K562 (cell line): ENCODE measurements around the gene MBNL1. TPM values are rescaled to one million over a fixed set of nuclear protein-coding genes. Genes with fewer than 3 reads are reported as not detected.

Source experiments
- ATAC-seq: fragments of 200-7000 bp; cut with Tn5 transposase; 3 replicates; pipeline ENCODE4 v1.9.1; 2020; ENCODE audit warnings: moderate library complexity
- BruUV-seq: library from RNA; stranded (reverse); fragments of 400-500 nt; replicated peaks from 2 replicates; lab custom pipeline; 2021; lab: Mats Ljungman, UMichigan
- CTCF ChIA-PET: fragments of 300-600 bp; formaldehyde crosslinking; extraction: SDS; loops from one replicate; lab custom pipeline; 2021; ENCODE audit warnings: low intra/inter-chr PET ratio; lab: Yijun Ruan, JAX
- POLR2A ChIA-PET: fragments of 300-600, 350-650 bp; sonication (Branson Sonifier 250); formaldehyde crosslinking; extraction: SDS; loops from one replicate; lab custom pipeline; 2021; ENCODE audit warnings: antibody characterized with exemption, inconsistent platforms; lab: Yijun Ruan, JAX
- DNase-seq, 4 experiments: peaks; one replicate each; pipeline versions ENCODE4 v3.0.0 to v3.0.0-alpha.2; 2011 to 2018; ENCODE audit warnings: low spot score in 3 of 4, mixed read lengths in 3 of 4; ENCODE audit errors: extremely low read depth in 1 of 4
- FAIRE-seq: peaks from 2 replicates; lab custom pipeline; 2011; peaks lifted over from hg19 to GRCh38; lab: Jason Lieb, UNC
- H2AFZ ChIP-seq: 2 replicates; pipeline ENCODE4 v1.6.0; 2011; ENCODE audit warnings: low read depth, low read length, control low read depth, inconsistent platforms
- H3K27ac ChIP-seq: fragments of 200-600 bp; 3 replicates; pipeline ENCODE4 v1.8.0; 2011; ENCODE audit warnings: low read depth, mild to moderate bottlenecking, control low read depth, inconsistent platforms, low read length, moderate library complexity, mixed read lengths; ENCODE audit errors: extremely low read depth
- H3K27me3 ChIP-seq, 2 experiments: fragments of 300-600 bp in 1 of 2; 2 replicates in 1 of 2; 3 replicates in 1 of 2; pipeline versions ENCODE4 v1.6.0 to v1.8.0; 2011; ENCODE audit warnings: inconsistent platforms in 2 of 2, low read length in 2 of 2, mild to moderate bottlenecking in 1 of 2, mixed read lengths in 1 of 2, moderate library complexity in 1 of 2; ENCODE audit not compliant: control insufficient read depth in 2 of 2, insufficient read depth in 2 of 2
- H3K36me3 ChIP-seq: fragments of 300-600 bp; 3 replicates; pipeline ENCODE4 v1.8.0; 2011; ENCODE audit warnings: mild to moderate bottlenecking, low read length, inconsistent platforms; ENCODE audit not compliant: control insufficient read depth, insufficient read depth
- H3K4me1 ChIP-seq, 2 experiments: fragments of 200-600 bp in 1 of 2; replicated peaks in 1 of 2; 2 replicates in 1 of 2; 3 replicates in 1 of 2; pipeline versions ENCODE4 v1.5.1 to v1.8.0; 2011; ENCODE audit warnings: inconsistent platforms in 2 of 2, low read length in 2 of 2, mild to moderate bottlenecking in 1 of 2, mixed read lengths in 1 of 2, moderate library complexity in 1 of 2; ENCODE audit not compliant: control insufficient read depth in 2 of 2, insufficient read depth in 2 of 2
- H3K4me2 ChIP-seq: 2 replicates; pipeline ENCODE4 v1.6.1; 2011; ENCODE audit warnings: low read length, control low read depth, inconsistent platforms, mixed read lengths; ENCODE audit not compliant: insufficient read depth
- H3K4me3 ChIP-seq: fragments of 200-600 bp; sonication (generic), shearing (Covaris generic); 2 replicates; pipeline ENCODE4 v1.5.1; 2016; ENCODE audit warnings: control low read depth, inconsistent platforms
- H3K79me2 ChIP-seq: fragments of 200-600 bp; 3 replicates; pipeline ENCODE4 v1.8.0; 2011; ENCODE audit warnings: low read length, inconsistent platforms; ENCODE audit not compliant: control insufficient read depth, insufficient read depth
- H3K9ac ChIP-seq, 2 experiments: 2 replicates each; pipeline versions ENCODE4 v1.6.0 to v1.6.1; 2011; ENCODE audit warnings: low read depth in 2 of 2, low read length in 2 of 2, control low read depth in 1 of 2, inconsistent platforms in 1 of 2, mild to moderate bottlenecking in 1 of 2, mixed read lengths in 1 of 2; ENCODE audit not compliant: insufficient read depth in 1 of 2
- H3K9me1 ChIP-seq: one replicate; pipeline ENCODE4 v1.6.0; 2011; ENCODE audit warnings: inconsistent platforms, mild to moderate bottlenecking, low read length, moderate library complexity; ENCODE audit not compliant: control insufficient read depth, insufficient read depth
- H3K9me3 ChIP-seq: replicated peaks from 2 replicates; pipeline ENCODE4 v1.5.1; 2011; ENCODE audit warnings: low read depth, low read length, inconsistent platforms; ENCODE audit not compliant: control insufficient read depth, insufficient read depth
- H4K20me1 ChIP-seq: replicated peaks from 2 replicates; pipeline ENCODE4 v1.6.1; 2011; ENCODE audit warnings: low read length, inconsistent platforms, mixed read lengths; ENCODE audit not compliant: control insufficient read depth, insufficient read depth
- AFF4 ChIP-seq: sonication (generic); formaldehyde crosslinking; IDR thresholded peaks from 2 replicates; pipeline ENCODE4 v1.8.0; 2023; ENCODE audit warnings: mild to moderate bottlenecking, missing genetic modification reagents
- KLF1 ChIP-seq: fragments of 450-650 bp; IDR thresholded peaks from 2 replicates; pipeline ENCODE4 v1.6.1; 2016; ENCODE audit warnings: missing genetic modification characterization, missing compliant biosample characterization
- MCM7 ChIP-seq, 2 experiments: fragments of 450-650 bp; IDR thresholded peaks; 2 replicates each; pipeline ENCODE4 v1.6.1; 2016 to 2018
- NCOA2 ChIP-seq, 2 experiments: fragments of 450-650 bp; IDR thresholded peaks; 2 replicates each; pipeline ENCODE4 v1.6.1; 2018; ENCODE audit warnings: mild to moderate bottlenecking in 2 of 2, moderate library complexity in 1 of 2; ENCODE audit not compliant: partially characterized antibody in 2 of 2
- RCOR1 ChIP-seq, 2 experiments: IDR thresholded peaks; 2 replicates each; pipeline ENCODE4 v1.6.1; 2012; ENCODE audit warnings: low read depth in 2 of 2, low read length in 2 of 2, borderline replicate concordance in 1 of 2, improper control_type of control experiment in 1 of 2
- SETDB1 ChIP-seq: IDR thresholded peaks from one replicate; pipeline ENCODE4 v1.6.1; 2012; ENCODE audit warnings: low read length, control low read depth, inconsistent platforms
- SMAD3 ChIP-seq: fragments of 450-650 bp; formaldehyde crosslinking; conservative IDR thresholded peaks from 2 replicates; pipeline ENCODE4 v1.4.0; 2020; ENCODE audit warnings: mild to moderate bottlenecking
- TAF15 ChIP-seq: fragments of 200-400 bp; formaldehyde crosslinking; IDR thresholded peaks from 2 replicates; pipeline ENCODE4 v1.6.1; 2017; ENCODE audit warnings: mild to moderate bottlenecking, low read depth, low read length, moderate library complexity
- ZEB2 ChIP-seq: fragments of 450-650 bp; IDR thresholded peaks from 2 replicates; pipeline ENCODE4 v1.6.1; 2016
- ZNF24 ChIP-seq: fragments of 450-650 bp; IDR thresholded peaks from 2 replicates; pipeline ENCODE4 v1.6.1; 2016
- ZNF79 ChIP-seq: fragments of 250-450 bp; sonication (Bioruptor Pico); IDR thresholded peaks from 2 replicates; pipeline ENCODE4 v1.4.0; 2020; ENCODE audit warnings: low read depth, mild to moderate bottlenecking, moderate library complexity
- WGBS: fragments of 100-300 bp; shearing (Covaris generic); methylation state at CpG from one replicate; pipeline ENCODE4 v1.1.6; 2016; ENCODE audit warnings: low coverage, mixed read lengths; ENCODE audit not compliant: insufficient coverage; ENCODE audit errors: missing lambda C conversion rate; 5-methylcytosine and 5-hydroxymethylcytosine counted together
- in situ Hi-C: fragments of 300-500 bp; cut with MboI; formaldehyde crosslinking; loops from 4 replicates; pipeline ENCODE4 v1.15.0; 2018; ENCODE audit warnings: inconsistent platforms, mixed read lengths
- intact Hi-C: fragments of 100-400 bp; cut with micrococcal nuclease; formaldehyde crosslinking; loops from 2 replicates; pipeline ENCODE4 v1.14.2; 2022
- polyA plus RNA-seq, 8 experiments: library from polyadenylated mRNA; depleted of rRNA in 4 of 8; stranded (reverse) in 5 of 8; unstranded in 3 of 8; fragments of >200 nt; fragmentation: Nextera tagmentation in 2 of 8; fragmentation: Illumina TruSeq in 1 of 8; extraction: Ambion mirVana in 2 of 8; extraction: Trizol in 1 of 8; gene quantifications; 2 replicates each; pipeline versions ENCODE4 v1.2.1 to v1.2.3, GENCODE V29; 2011 to 2014; ENCODE audit warnings: inconsistent platforms in 1 of 8, missing spikeins in 1 of 8
- total RNA-seq, 7 experiments: library from RNA; depleted of rRNA in 6 of 7; stranded (reverse); fragments of >200 nt in 6 of 7; fragmentation: Illumina TruSeq in 2 of 7; extraction: Trizol in 2 of 7; gene quantifications; 2 replicates each; pipeline versions ENCODE4 v1.2.1 to v1.2.3, GENCODE V29; 2011 to 2021; ENCODE audit warnings: low replicate concordance in 1 of 7

Gene MBNL1
- total and polyA plus RNA-seq, 9 of the 15 experiments (the other 6 are each of a cell fraction or from before 2014, with no cell fraction given) = 70.3 to 243 (median 220) TPM

GRCh38 chr3:152322756-152323155 is 54.0 kb downstream of the MBNL1 start:
- intact Hi-C loops (loop anchor here (5.0 kb wide), 1 partner anchor 50 kb away; no protein-coding TSS in a partner anchor), in situ Hi-C loops (no loop called here)
- peaks cover 60% of the 10 kb centered on the region for H3K36me3 ChIP-seq
- ATAC-seq (no peak), DNase-seq (no peak), FAIRE-seq (no peak)
- POLR2A ChIA-PET = interaction anchor here (0.6 kb wide), 1 partner anchor 288 kb away, joined by 3 read pairs; no protein-coding TSS in a partner anchor
- peaks cover 100% of the 10 kb centered on the region for H3K79me2 ChIP-seq
- peak overlapping the region; percentile 20; the same call in 1 of the 3 replicates for H3K27ac ChIP-seq
- no peaks in the 10 kb centered on the region for H3K27me3 ChIP-seq
- peaks cover 12 to 47% of the 10 kb centered on the region in 2 experiments for H3K4me1 ChIP-seq
- H2AFZ ChIP-seq = no peak overlapping the region
- WGBS = 16% methylated on average over 1 of the region's 1 CpG
- no TSS peak for BruUV-seq
- H4K20me1 ChIP-seq = no peaks in the 10 kb centered on the region
- peaks cover 2% of the 10 kb centered on the region; the same call in 1 of the 2 replicates for H3K9me3 ChIP-seq
- H3K4me2 ChIP-seq = peak overlapping the region; percentile 9; the same call in 1 of the 2 replicates
- no peaks in the 10 kb centered on the region for H3K9me1 ChIP-seq
- peak overlapping the region in 1 of 2 experiments; percentile 8; a peak in 1 of 4 replicates for H3K9ac ChIP-seq
- CTCF ChIA-PET = no interaction called here
- no peak overlapping the region for H3K4me3 ChIP-seq
- no peak for TF ChIP-seq SETDB1
- TF ChIP-seq ZEB2 = no peak
- TF ChIP-seq TAF15 = no peak
- TF ChIP-seq SMAD3 (CRISPR knock-in tag) = no peak
- no peak for TF ChIP-seq ZNF79
- no peak for TF ChIP-seq MCM7 (IDR thresholded peaks at IDR 0.05)
- no peak for TF ChIP-seq KLF1 (tag)
- no peak for TF ChIP-seq AFF4 (CRISPR knock-in tag)
- no peak for TF ChIP-seq ZNF24
- no peak for TF ChIP-seq RCOR1 (IDR thresholded peaks at IDR 0.05; ENCODE audit: borderline replicate concordance in 1 of 2, low read depth in 2 of 2, low read length in 2 of 2)
- no peak for TF ChIP-seq NCOA2 (IDR thresholded peaks at IDR 0.05; ENCODE audit: partially characterized antibody in 2 of 2)
